Lung (tissue), 16 donors: Measurements from ENCODE around the gene ZFC3H1. TPM values are rescaled to one million over a fixed set of nuclear protein-coding genes. Genes with fewer than 3 reads are reported as not detected.

Source experiments
- ATAC-seq: fragments of 200-7000 bp; cut with Tn5 transposase; one replicate; pipeline ENCODE4 v1.9.1; 2020; ENCODE audit warnings: moderate number of reproducible peaks; ENCODE audit not compliant: insufficient read depth, low FRiP score
- DNase-seq, 3 donors: peaks; one replicate each; pipeline ENCODE4 v3.0.0-alpha.2; 2013 to 2017
- H3K27ac ChIP-seq, 2 donors: one replicate each; pipeline ENCODE4 v1.5.1; 2013; ENCODE audit warnings: mild to moderate bottlenecking in 2 of 2, moderate library complexity in 2 of 2, control low read depth in 1 of 2, inconsistent platforms in 1 of 2, low read depth in 1 of 2, low read length in 1 of 2
- H3K27me3 ChIP-seq, 3 donors: one replicate each; pipeline ENCODE4 v1.5.1; 2013; ENCODE audit warnings: low read length in 2 of 3; ENCODE audit not compliant: control insufficient read depth in 3 of 3, insufficient read depth in 3 of 3
- H3K36me3 ChIP-seq, 4 donors: one replicate each; pipeline ENCODE4 v1.5.1; 2013; ENCODE audit warnings: low read length in 4 of 4, mild to moderate bottlenecking in 1 of 4, moderate library complexity in 1 of 4; ENCODE audit not compliant: control insufficient read depth in 4 of 4, insufficient read depth in 4 of 4
- H3K4me1 ChIP-seq, 5 donors: one replicate each; pipeline ENCODE4 v1.5.1; 2013; ENCODE audit warnings: low read length in 5 of 5, mild to moderate bottlenecking in 2 of 5, moderate library complexity in 1 of 5; ENCODE audit not compliant: control insufficient read depth in 5 of 5, insufficient read depth in 5 of 5
- H3K4me3 ChIP-seq: one replicate; pipeline ENCODE4 v1.5.1; 2013; ENCODE audit warnings: mild to moderate bottlenecking, control low read depth, moderate library complexity
- H3K9ac ChIP-seq, 2 donors: one replicate each; pipeline ENCODE4 v1.5.1; 2013; ENCODE audit warnings: low read length in 2 of 2, control low read depth in 1 of 2; ENCODE audit not compliant: insufficient read depth in 1 of 2
- H3K9me3 ChIP-seq, 4 donors: one replicate each; pipeline ENCODE4 v1.5.1; 2013; ENCODE audit warnings: low read length in 3 of 4, mild to moderate bottlenecking in 1 of 4, moderate library complexity in 1 of 4; ENCODE audit not compliant: control insufficient read depth in 4 of 4, insufficient read depth in 3 of 4
- CTCF ChIP-seq: IDR thresholded peaks from 2 replicates; pipeline ENCODE4 v1.5.1; 2012; ENCODE audit warnings: mild to moderate bottlenecking; ENCODE audit errors: control extremely low read depth, extremely low read depth
- WGBS, 2 donors: extraction: QIAGEN DNeasy Blood & Tissue Kit; methylation state at CpG; one replicate each; pipeline ENCODE4 v1.1.7; 2013; 5-methylcytosine and 5-hydroxymethylcytosine counted together
- long read RNA-seq, 5 donors: transcript quantifications; one replicate each; lab custom pipeline, GENCODE V29; 2026
- polyA plus RNA-seq, 2 donors: library from polyadenylated mRNA; stranded (reverse); fragments of 200-250 nt; gene quantifications; one replicate each; pipeline ENCODE4 v1.2.1, GENCODE V29; 2013
- total RNA-seq, 2 donors: library from RNA; depleted of rRNA in 1 of 2; stranded (reverse); fragments of >200 nt in 1 of 2; gene quantifications; one replicate each; pipeline ENCODE4 v1.2.1, GENCODE V29; 2014 to 2021
- donor health status: control.
- donor health status: control.
- donor health status: Bipolar disorder and iron deficiency.
- donor health status: healthy.
- donor health status: DM: yes; HTN: yes; CAD: no.

The ZFC3H1 gene
- total RNA-seq (100 to 1,000 TPM in 1 of 2 donors, 10 to 100 TPM in 1; 38.3 to 107 TPM), polyA plus RNA-seq (10 to 100 TPM; 15.5 to 20.9 TPM)
- long read RNA-seq, donor 1, full-length matches to known transcripts, result 16 of 16 reads
- long read RNA-seq, donor 1, partial matches to known transcripts, result 0 of 16 reads
- long read RNA-seq, donor 1, other reads (novel, unspliced or antisense), result 0 of 16 reads
- long read RNA-seq, donor 2, transcript ZFC3H1-205 (3 exons, 470 nt), result major isoform, 5 of 13 reads
- long read RNA-seq, donor 2, partial matches to known transcripts, result 0 of 13 reads
- long read RNA-seq, donor 2, other reads (novel, unspliced or antisense), result 0 of 13 reads
- long read RNA-seq, donor 3, partial matches to known transcripts, result 0 of 8 reads
- long read RNA-seq, donor 3, other reads (novel, unspliced or antisense), result 0 of 8 reads
- long read RNA-seq, donor 4, partial matches to known transcripts, result 9 of 17 reads
- long read RNA-seq, donor 4, other reads (novel, unspliced or antisense), result 0 of 17 reads
- long read RNA-seq, donor 5, transcript ZFC3H1-205 (3 exons, 470 nt), result major isoform, 8 of 17 reads
- long read RNA-seq, donor 5, partial matches to known transcripts, result 5 of 17 reads
- long read RNA-seq, donor 5, other reads (novel, unspliced or antisense), result 0 of 17 reads

GRCh38 chr12:71663561-71664410, at the start of gene ZFC3H1, which contains the start of gene THAP2:
Gene ZFC3H1, minus strand, starts transcription at chr12:71663848. Its CDS starts 238 bp downstream, at chr12:71663610.
Gene THAP2, plus strand, starts transcription at chr12:71664301. Its CDS starts 209 bp downstream, at chr12:71664510.
- 1% methylated on average over 57 of the region's 57 CpGs for WGBS, 2 donors
- Histone ChIP-seq H3K9me3 (no peaks in the 10 kb centered on the region), H3K36me3 (peaks cover 0 to 17% (median 8%) of the 10 kb centered on the region in 4 donors), H3K4me1 (peaks cover 0 to 25% (median 7%) of the 10 kb centered on the region in 5 donors), H3K27ac (peak within 1 kb of the TSS; percentile 89 to 98), H3K27me3 (no peaks in the 10 kb centered on the region), H3K4me3 (peak within 1 kb of the TSS; percentile 97), H3K9ac (peak within 1 kb of the TSS; percentile 94 to 100)
- DNase-seq, result peak; percentile 97 to 100 (median 100)
- peak; percentile 2 for TF ChIP-seq CTCF
- ATAC-seq, result peak; percentile 90

- Histone ChIP-seq H3K4me3 (no peak overlapping the region), H3K36me3 (peaks cover 0 to 2% (median 0%) of the 10 kb centered on the region in 4 donors), H3K27ac (no peak overlapping the region), H3K9ac (no peak overlapping the region), H3K9me3 (peaks cover 0 to 4% (median 0%) of the 10 kb centered on the region in 4 donors), H3K27me3 (no peaks in the 10 kb centered on the region), H3K4me1 (peaks cover 0 to 2% (median 0%) of the 10 kb centered on the region in 5 donors)
- TF ChIP-seq CTCF, result no peak
- no peak for DNase-seq
- no peak for ATAC-seq
- WGBS, 2 donors, result 91 to 94% methylated on average over 7 of the region's 7 CpGs
Measured at GRCh38 chr12:71710276-71711125, 46.9 kb upstream of the ZFC3H1 start.

GRCh38 chr12:71708658-71709057, 45.0 kb upstream of the ZFC3H1 start:
- no peak for TF ChIP-seq CTCF
- Histone ChIP-seq H3K9ac (no peak overlapping the region), H3K27me3 (no peaks in the 10 kb centered on the region), H3K36me3 (peaks cover 0 to 3% (median under 1%) of the 10 kb centered on the region in 4 donors), H3K9me3 (peaks cover 0 to 4% (median 0%) of the 10 kb centered on the region in 4 donors), H3K4me1 (peaks cover 0 to 2% (median 0%) of the 10 kb centered on the region in 5 donors), H3K27ac (no peak overlapping the region), H3K4me3 (no peak overlapping the region)
- WGBS, 2 donors, result 99 to 100% methylated on average over 1 of the region's 1 CpG
- no peak for DNase-seq
- ATAC-seq, result no peak
